Measurements from ENCODE around the gene HK3.

Gene HK3

GRCh38 chr5:176899296-176899891 is at the start of gene HK3:
TSS of gene HK3 (minus strand) at chr5:176899346. CDS start at chr5:176896159, 3,187 bp downstream.
- DNase-seq, result no peak
- no peak within 1 kb of the TSS for H3K9ac ChIP-seq (ENCODE audit: low read depth, low read length)
- no peak; the same call in 2 of the 3 replicates for ATAC-seq (ENCODE audit: insufficient read depth, low read depth)
- peaks cover 18% of the 10 kb centered on the region for H3K36me3 ChIP-seq (ENCODE audit: insufficient read depth, low read length)
- H3K4me3 ChIP-seq (ENCODE audit: low read depth in 1 of 2, low read length in 2 of 2), result no peak within 1 kb of the TSS
- no peaks in the 10 kb centered on the region for H3K27me3 ChIP-seq (ENCODE audit: insufficient read depth, low read length, poor library complexity)
- TF ChIP-seq EZH2 (IDR thresholded peaks at IDR 0.05; ENCODE audit: borderline replicate concordance, low read depth, low read length, severe bottlenecking) (no peak), CTCF (IDR thresholded peaks at IDR 0.05; ENCODE audit: borderline replicate concordance, extremely low read depth, low read length, poor library complexity, severe bottlenecking) (no peak)
- no peaks in the 10 kb centered on the region for H3K79me2 ChIP-seq (ENCODE audit: insufficient read depth, low read length)
- H4K20me1 ChIP-seq (ENCODE audit: insufficient read depth, low read length), result no peaks in the 10 kb centered on the region
- H3K27ac ChIP-seq (ENCODE audit: low read length), result no peak within 1 kb of the TSS
- no peak within 1 kb of the TSS for H2AFZ ChIP-seq (ENCODE audit: low read depth, low read length)
- no peak within 1 kb of the TSS for H3K4me2 ChIP-seq (ENCODE audit: insufficient read depth, low read length)
- no peaks in the 10 kb centered on the region for H3K9me3 ChIP-seq (ENCODE audit: insufficient read depth, low read length, severe bottlenecking)
- no peaks in the 10 kb centered on the region for H3K4me1 ChIP-seq (ENCODE audit: insufficient read depth, low read length)

GRCh38 chr5:176948458-176948857 is 49.3 kb upstream of the HK3 start:
- no peak for TF ChIP-seq EZH2 (IDR thresholded peaks at IDR 0.05; ENCODE audit: borderline replicate concordance, low read depth, low read length, severe bottlenecking)
- no peak for TF ChIP-seq CTCF (IDR thresholded peaks at IDR 0.05; ENCODE audit: borderline replicate concordance, extremely low read depth, low read length, poor library complexity, severe bottlenecking)
- no peak for ATAC-seq (ENCODE audit: insufficient read depth, low read depth)
- Histone ChIP-seq H3K36me3 (ENCODE audit: insufficient read depth, low read length) (peaks cover 87% of the 10 kb centered on the region), H3K79me2 (ENCODE audit: insufficient read depth, low read length) (no peaks in the 10 kb centered on the region), H2AFZ (ENCODE audit: low read depth, low read length) (no peak overlapping the region), H3K4me2 (ENCODE audit: insufficient read depth, low read length) (no peak overlapping the region), H4K20me1 (ENCODE audit: insufficient read depth, low read length) (no peaks in the 10 kb centered on the region; the same call in 1 of the 2 replicates), H3K9ac (ENCODE audit: low read depth, low read length) (no peak overlapping the region), H3K4me1 (ENCODE audit: insufficient read depth, low read length) (no peaks in the 10 kb centered on the region), H3K27me3 (ENCODE audit: insufficient read depth, low read length, poor library complexity) (no peaks in the 10 kb centered on the region), H3K27ac (ENCODE audit: low read length) (no peak overlapping the region), H3K4me3 (ENCODE audit: low read depth in 1 of 2, low read length in 2 of 2) (no peak overlapping the region), H3K9me3 (ENCODE audit: insufficient read depth, low read length, severe bottlenecking) (no peaks in the 10 kb centered on the region)
- DNase-seq, result no peak

- ATAC-seq (ENCODE audit: insufficient read depth, low read depth), result no peak
- no peak for TF ChIP-seq CTCF (IDR thresholded peaks at IDR 0.05; ENCODE audit: borderline replicate concordance, extremely low read depth, low read length, poor library complexity, severe bottlenecking)
- TF ChIP-seq EZH2 (IDR thresholded peaks at IDR 0.05; ENCODE audit: borderline replicate concordance, low read depth, low read length, severe bottlenecking), result no peak
- no peaks in the 10 kb centered on the region for H3K4me1 ChIP-seq (ENCODE audit: insufficient read depth, low read length)
Observed at GRCh38 chr5:176947847-176948246, 48.7 kb upstream of the HK3 start.

More at GRCh38 chr5:176947847-176948246, 48.7 kb upstream of the HK3 start:
- no peaks in the 10 kb centered on the region for H3K79me2 ChIP-seq (ENCODE audit: insufficient read depth, low read length)
- H3K27me3 ChIP-seq (ENCODE audit: insufficient read depth, low read length, poor library complexity), result no peaks in the 10 kb centered on the region
- H3K36me3 ChIP-seq (ENCODE audit: insufficient read depth, low read length), result peaks cover 88% of the 10 kb centered on the region
- no peak overlapping the region for H3K27ac ChIP-seq (ENCODE audit: low read length)
- H3K4me3 ChIP-seq (ENCODE audit: low read depth in 1 of 2, low read length in 2 of 2), result no peak overlapping the region
- H2AFZ ChIP-seq (ENCODE audit: low read depth, low read length), result no peak overlapping the region
- H3K9me3 ChIP-seq (ENCODE audit: insufficient read depth, low read length, severe bottlenecking), result no peaks in the 10 kb centered on the region
- H3K9ac ChIP-seq (ENCODE audit: low read depth, low read length), result no peak overlapping the region
- no peak overlapping the region for H3K4me2 ChIP-seq (ENCODE audit: insufficient read depth, low read length)
- no peak for DNase-seq
- H4K20me1 ChIP-seq (ENCODE audit: insufficient read depth, low read length), result no peaks in the 10 kb centered on the region; the same call in 1 of the 2 replicates

Data from DND-41 (cell line).